Left kidney (tissue), 2 donors: ENCODE data around the gene SNX25. TPM values are rescaled to one million over a fixed set of nuclear protein-coding genes. Genes with fewer than 3 reads are reported as not detected.

Experiments
- DNase-seq: peaks from one replicate; pipeline ENCODE4 v3.0.0-alpha.2; 2013
- polyA plus RNA-seq: library from polyadenylated mRNA; unstranded; fragments of 120-200 nt; gene quantifications from one replicate; pipeline ENCODE4 v1.2.1, GENCODE V29; 2013; ENCODE audit not compliant: insufficient read length

The SNX25 gene
- polyA plus RNA-seq, 1 donor, result 26.0 TPM

DNA sequence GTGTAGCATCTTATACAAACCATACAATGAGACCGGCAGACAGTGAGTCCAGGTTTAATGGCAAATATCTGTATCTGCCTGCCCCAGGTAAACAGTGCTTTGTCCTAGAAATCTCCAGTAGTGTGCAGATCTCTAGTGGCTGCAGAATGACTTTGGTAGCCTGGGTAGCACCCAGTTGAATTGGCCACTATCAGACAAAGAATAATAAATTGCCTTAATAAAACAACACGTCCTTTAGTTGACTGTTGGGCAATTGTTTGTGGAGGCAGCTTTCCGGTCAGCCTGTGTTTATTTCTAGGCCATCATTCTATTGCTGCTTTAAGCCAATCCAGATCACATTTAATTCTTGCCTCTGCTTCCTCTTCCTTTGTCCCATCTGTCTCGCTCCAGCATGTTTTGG is 52.5 kb downstream of the SNX25 start:
- no peak for DNase-seq

DNA sequence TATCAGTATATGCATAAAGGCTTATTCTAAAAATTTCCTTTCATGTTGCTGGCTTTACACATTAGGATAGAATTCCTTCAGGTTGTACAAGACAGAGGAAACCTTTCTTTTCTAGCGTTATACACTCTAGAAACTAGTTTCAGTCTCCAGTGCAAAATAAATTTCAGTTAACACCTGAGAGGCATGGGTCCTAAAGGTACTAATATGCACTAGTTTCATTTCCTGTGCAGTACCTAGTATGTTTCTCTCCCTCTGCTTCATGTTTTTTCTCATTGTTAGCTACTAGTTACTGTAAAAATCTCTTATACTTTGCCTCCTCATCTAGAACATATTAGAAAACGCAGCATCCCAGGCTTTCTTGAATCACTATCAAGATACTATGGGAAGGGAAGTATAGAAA is 54.0 kb downstream of the SNX25 start:
- no peak for DNase-seq

DNA sequence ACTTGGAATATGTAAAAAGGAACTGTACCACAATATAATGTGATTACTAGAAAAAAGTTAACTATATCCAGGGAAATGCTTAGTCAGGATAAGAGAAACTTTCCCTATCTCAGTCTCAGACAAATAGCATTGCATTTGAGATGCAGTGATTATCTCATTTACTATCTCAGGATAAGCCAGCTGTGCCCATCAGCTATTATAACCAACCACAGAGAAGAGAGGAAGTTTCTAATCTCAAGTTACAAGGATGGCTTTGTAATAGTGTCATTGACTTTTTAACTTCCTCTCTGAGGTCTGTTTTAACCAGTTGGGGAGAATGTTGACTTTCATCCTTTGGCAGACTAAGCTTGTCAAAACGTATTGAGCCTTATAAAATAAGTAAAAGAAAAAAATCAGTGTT is 56.5 kb downstream of the SNX25 start:
- DNase-seq, result no peak

DNA sequence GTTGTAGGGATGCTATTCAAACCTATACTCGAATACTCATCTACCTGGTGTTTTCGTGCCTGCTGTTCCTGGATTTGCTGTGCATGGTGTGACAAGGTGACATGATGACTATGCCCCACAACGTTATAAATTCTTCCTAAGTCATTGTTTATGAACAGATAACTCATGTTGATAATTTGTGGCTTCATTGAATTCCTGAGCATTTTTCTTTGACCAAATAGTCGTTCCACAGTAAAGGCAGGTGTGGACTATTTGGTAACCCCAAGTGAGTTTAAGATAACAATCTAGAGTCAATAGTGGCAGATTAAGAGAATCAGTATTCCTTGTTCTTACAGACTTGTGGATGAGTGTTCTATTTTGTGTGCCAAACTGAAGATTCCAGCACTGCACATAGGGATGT is 59.9 kb downstream of the SNX25 start:
- no peak for DNase-seq

GRCh38 chr4:185270037-185270436 is 60.6 kb downstream of the SNX25 start:
- no peak for DNase-seq

- DNase-seq, result no peak
Observed at GRCh38 chr4:185270885-185271284, 61.5 kb downstream of the SNX25 start.

DNA sequence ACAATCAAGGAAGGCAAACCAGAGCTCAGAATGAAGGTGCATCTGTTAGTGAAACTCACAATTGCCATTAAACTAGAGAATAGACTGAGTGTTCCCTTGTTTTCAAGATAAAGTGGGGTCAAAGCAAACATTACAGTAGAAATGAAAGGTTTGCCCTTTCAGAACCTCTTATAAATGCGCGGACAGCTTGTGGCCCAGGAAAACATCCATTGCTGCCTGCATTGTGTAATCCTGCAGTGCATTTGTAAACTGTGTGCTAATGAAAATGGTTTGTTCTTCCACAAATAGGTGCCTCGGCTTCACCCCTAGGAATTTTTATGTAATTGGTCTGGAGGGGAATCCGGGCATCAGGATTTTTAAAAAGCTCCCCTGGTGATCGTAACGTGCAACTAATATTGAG is 62.8 kb downstream of the SNX25 start:
- no peak for DNase-seq

- DNase-seq, result no peak
Observed at GRCh38 chr4:185275501-185275900, 66.1 kb downstream of the SNX25 start.

GRCh38 chr4:185276036-185276435 is 66.6 kb downstream of the SNX25 start:
- no peak for DNase-seq

GRCh38 chr4:185278716-185279115 is 69.3 kb downstream of the SNX25 start:
- DNase-seq, result no peak

- no peak for DNase-seq
Observed at GRCh38 chr4:185280608-185281007, 71.2 kb downstream of the SNX25 start.

GRCh38 chr4:185282968-185283367 is 73.6 kb downstream of the SNX25 start:
- no peak for DNase-seq

DNA sequence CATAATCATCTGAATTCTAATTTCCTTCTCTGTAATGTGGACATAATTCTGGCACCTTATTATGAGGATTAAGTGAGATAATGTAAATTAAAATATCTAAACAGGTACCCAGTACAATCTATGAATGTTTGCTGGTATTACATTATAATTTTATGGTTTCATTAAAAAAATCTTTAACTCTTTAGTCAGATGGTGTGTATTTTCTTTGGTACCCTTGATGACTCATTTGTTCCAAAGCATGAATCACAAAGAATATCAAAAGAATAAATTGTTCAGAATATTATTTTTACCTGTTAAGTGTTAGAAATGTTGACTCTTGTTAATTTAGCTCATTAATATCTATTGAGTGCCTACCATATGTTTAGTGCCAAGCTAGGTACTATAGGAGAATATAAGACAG is 74.3 kb downstream of the SNX25 start:
- no peak for DNase-seq

DNA sequence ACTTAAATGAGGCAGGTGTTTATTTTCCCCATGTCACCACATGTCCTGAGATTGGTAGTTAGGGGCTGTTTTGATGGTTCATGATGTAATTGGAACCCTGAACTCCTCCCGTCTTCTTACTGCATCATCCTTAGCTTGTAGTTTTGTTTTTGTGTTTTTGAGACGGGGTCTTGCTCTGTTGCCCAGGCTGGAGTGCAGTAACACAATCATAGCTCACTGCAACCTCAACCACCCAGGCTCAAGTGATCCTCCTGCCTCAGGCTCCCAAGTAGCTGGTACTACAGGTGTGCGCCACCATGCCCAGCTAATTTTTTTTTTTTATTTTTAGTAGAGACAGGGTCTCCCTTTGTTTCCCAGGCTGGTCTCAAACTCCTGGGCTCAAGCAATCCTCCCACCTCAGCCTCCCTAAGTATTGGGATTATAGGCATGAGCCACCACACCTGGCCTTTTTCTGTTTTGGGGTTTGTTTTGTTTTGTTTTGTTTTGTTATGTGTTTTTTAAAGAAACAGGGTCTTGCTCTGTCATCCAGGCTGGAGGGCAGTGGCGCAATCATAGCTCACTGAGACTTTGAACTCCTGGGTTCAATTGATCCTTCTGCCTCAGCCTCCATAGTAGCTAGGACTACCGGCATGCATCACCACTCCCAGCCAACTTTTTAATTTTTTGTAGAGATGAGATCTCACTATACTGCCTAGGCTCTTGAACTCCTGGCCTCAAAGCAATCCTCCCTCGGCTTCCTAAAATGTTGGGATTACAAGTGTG is 76.4 kb downstream of the SNX25 start:
- DNase-seq, result no peak

DNA sequence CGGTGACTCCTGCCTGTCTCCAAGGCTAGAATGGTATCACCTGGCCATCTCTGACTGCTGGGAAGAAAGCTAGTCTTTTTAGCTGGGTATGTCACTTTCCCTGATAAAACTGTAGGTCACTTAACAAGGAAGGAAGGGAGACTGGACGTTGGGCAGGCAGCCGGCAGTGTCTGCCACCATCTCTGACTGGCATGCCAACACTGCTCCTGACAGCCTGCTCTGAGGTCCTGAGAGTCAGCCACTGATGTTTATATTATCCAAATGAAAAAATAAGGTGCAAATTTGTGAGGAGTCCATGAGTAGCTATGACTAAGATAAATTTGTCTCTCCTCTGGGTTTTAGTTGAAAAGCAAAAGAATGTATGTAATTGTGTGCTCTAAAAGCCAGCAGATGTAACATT is 77.2 kb downstream of the SNX25 start:
- no peak for DNase-seq

- no peak for DNase-seq
Observed at GRCh38 chr4:185287031-185287430, 77.6 kb downstream of the SNX25 start.

GRCh38 chr4:185290018-185290607 is 80.7 kb downstream of the SNX25 start:
- DNase-seq, result no peak

GRCh38 chr4:185290656-185291055 is 81.3 kb downstream of the SNX25 start:
- no peak for DNase-seq

DNA sequence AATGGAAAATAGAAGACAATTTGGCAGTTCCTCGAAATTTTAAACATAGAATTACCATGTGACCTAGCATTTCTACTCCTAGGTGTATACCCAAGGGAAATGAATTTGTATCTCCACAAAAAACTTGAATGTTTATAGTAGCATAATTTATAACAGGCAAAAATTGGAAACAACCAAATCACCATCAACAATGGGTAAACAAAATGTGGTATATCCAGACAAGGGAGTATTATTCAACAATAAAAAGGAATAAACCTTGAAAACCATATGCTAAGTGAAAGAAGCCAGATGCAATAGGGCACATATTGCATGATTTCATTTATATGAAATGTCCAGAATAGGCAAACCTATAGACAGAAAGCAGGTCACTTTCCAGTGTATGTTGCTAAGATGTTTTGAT is 83.8 kb downstream of the SNX25 start:
- no peak for DNase-seq

- DNase-seq, result no peak
Observed at GRCh38 chr4:185296665-185297460, 87.5 kb downstream of the SNX25 start.

DNA sequence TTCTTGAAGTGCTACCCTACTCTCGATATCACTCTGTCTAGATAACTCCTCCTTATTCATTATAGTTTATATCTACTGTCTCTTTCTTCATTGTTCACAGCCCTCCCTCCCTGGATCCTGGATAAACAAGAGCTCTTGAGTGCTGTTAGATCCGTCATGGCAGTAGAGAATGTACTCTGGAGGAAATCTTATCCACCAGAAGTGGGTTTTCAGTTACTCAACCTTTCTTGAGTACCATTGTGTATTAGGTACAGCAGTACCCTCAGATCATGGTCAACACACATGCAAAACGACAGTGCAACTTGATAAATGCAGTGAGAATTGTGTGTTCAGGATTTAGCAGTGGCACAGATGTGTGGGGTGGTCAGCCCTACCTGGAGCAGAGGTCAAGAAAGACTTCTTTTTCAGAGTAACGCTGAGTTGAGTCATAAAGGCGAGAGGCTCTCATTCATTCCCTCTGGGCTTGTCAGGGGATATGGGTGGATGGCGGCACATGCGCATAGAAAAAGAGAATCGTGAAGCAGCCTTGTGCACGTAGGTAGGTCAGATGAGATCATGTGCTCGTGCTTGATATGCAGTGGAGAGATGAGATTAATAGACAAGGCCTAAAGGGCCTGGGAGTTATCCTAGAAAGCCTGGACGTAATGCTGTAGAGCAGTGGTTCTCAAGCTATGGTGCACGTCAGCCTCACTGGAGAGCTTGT is 89.5 kb downstream of the SNX25 start:
- DNase-seq, result no peak

GRCh38 chr4:185304541-185304940 is 95.1 kb downstream of the SNX25 start:
- DNase-seq, result no peak
